Hepatocyte (in vitro differentiated cells): ENCODE results near the gene PRSS22. TPM values are rescaled to one million over a fixed set of nuclear protein-coding genes. Genes with fewer than 3 reads are reported as not detected.

Experiments
- DNase-seq: peaks from one replicate; pipeline ENCODE4 v3.0.0-alpha.2; 2016; ENCODE audit warnings: low spot score
- H2AFZ ChIP-seq: fragments of 200-600 bp; sonication (generic); 2 replicates; pipeline ENCODE4 v1.6.0; 2016; ENCODE audit warnings: antibody characterized with exemption, mild to moderate bottlenecking
- H3K27ac ChIP-seq: fragments of 200-600 bp; sonication (generic); 2 replicates; pipeline ENCODE4 v1.5.1; 2016; ENCODE audit warnings: mild to moderate bottlenecking
- H3K27me3 ChIP-seq: fragments of 200-600 bp; sonication (generic); 2 replicates; pipeline ENCODE4 v1.6.1; 2016
- H3K36me3 ChIP-seq: fragments of 200-600 bp; sonication (generic); replicated peaks from 2 replicates; pipeline ENCODE4 v1.5.1; 2016; ENCODE audit warnings: low read depth; ENCODE audit not compliant: insufficient read depth
- H3K4me1 ChIP-seq: fragments of 200-600 bp; sonication (generic); 2 replicates; pipeline ENCODE4 v1.5.1; 2016; ENCODE audit warnings: mild to moderate bottlenecking, moderate library complexity; ENCODE audit not compliant: insufficient read depth
- H3K4me2 ChIP-seq: fragments of 200-600 bp; sonication (generic); 2 replicates; pipeline ENCODE4 v1.6.0; 2016
- H3K4me3 ChIP-seq: fragments of 200-600 bp; sonication (generic); 2 replicates; pipeline ENCODE4 v1.5.1; 2016; ENCODE audit warnings: mild to moderate bottlenecking
- H3K79me2 ChIP-seq: fragments of 200-600 bp; sonication (generic); 2 replicates; pipeline ENCODE4 v1.6.0; 2017; ENCODE audit warnings: mild to moderate bottlenecking
- H3K9me2 ChIP-seq: fragments of 200-600 bp; sonication (generic); replicated peaks from 2 replicates; pipeline ENCODE4 v1.6.0; 2017; ENCODE audit warnings: mild to moderate bottlenecking; ENCODE audit not compliant: insufficient read depth
- H3K9me3 ChIP-seq: fragments of 200-600 bp; sonication (generic); 2 replicates; pipeline ENCODE4 v1.5.1; 2016; ENCODE audit warnings: low read depth, mild to moderate bottlenecking
- H4K20me1 ChIP-seq: fragments of 200-600 bp; sonication (generic); 2 replicates; pipeline ENCODE4 v1.6.0; 2016; ENCODE audit warnings: mild to moderate bottlenecking; ENCODE audit not compliant: insufficient read depth, poor library complexity, severe bottlenecking
- EZH2 ChIP-seq: fragments of 200-600 bp; sonication (generic); IDR thresholded peaks from 2 replicates; pipeline ENCODE4 v1.6.1; 2016; ENCODE audit warnings: antibody characterized with exemption, mild to moderate bottlenecking, borderline replicate concordance
- EZH2phosphoT487 ChIP-seq: fragments of 200-600 bp; sonication (generic); IDR thresholded peaks from one replicate; pipeline ENCODE4 v1.6.1; 2018; ENCODE audit warnings: antibody characterized with exemption, mild to moderate bottlenecking, low read depth, moderate library complexity; ENCODE audit not compliant: unreplicated experiment, severe bottlenecking
- WGBS: methylation state at CpG from one replicate; pipeline ENCODE4 v1.1.6; 2016; ENCODE audit warnings: low lambda C conversion rate; ENCODE audit errors: missing lambda C conversion rate; 5-methylcytosine and 5-hydroxymethylcytosine counted together
- polyA plus RNA-seq: library from polyadenylated mRNA; unstranded; fragments of >200 nt; fragmentation: Nextera tagmentation; extraction: Ambion mirVana; gene quantifications from 2 replicates; pipeline ENCODE4 v1.2.1, GENCODE V29; 2016
- total RNA-seq: library from RNA; depleted of rRNA; stranded (reverse); fragments of >200 nt; gene quantifications from 2 replicates; pipeline ENCODE4 v1.2.3, GENCODE V29; 2014
- TF ChIP-seq, protein P1 (sequence below): fragments of 200-600 bp; sonication (generic); IDR thresholded peaks from 2 replicates; pipeline ENCODE4 v1.5.1; 2016; ENCODE audit warnings: antibody characterized with exemption, mild to moderate bottlenecking; ENCODE audit not compliant: poor library complexity

The PRSS22 gene
- total and polyA plus RNA-seq, 2 experiments from 2014 or later, result 60.2 to 66.3 TPM

- H3K79me2 ChIP-seq, result no peaks in the 10 kb centered on the region
- no peak within 1 kb of the TSS for H3K4me3 ChIP-seq
- no peak within 1 kb of the TSS for H3K4me2 ChIP-seq
- H3K36me3 ChIP-seq, result no peaks in the 10 kb centered on the region
- no peaks in the 10 kb centered on the region for H3K9me2 ChIP-seq
- TF ChIP-seq EZH2 (no peak), EZH2phosphoT487 (no peak)
- TF ChIP-seq, protein P1, sequence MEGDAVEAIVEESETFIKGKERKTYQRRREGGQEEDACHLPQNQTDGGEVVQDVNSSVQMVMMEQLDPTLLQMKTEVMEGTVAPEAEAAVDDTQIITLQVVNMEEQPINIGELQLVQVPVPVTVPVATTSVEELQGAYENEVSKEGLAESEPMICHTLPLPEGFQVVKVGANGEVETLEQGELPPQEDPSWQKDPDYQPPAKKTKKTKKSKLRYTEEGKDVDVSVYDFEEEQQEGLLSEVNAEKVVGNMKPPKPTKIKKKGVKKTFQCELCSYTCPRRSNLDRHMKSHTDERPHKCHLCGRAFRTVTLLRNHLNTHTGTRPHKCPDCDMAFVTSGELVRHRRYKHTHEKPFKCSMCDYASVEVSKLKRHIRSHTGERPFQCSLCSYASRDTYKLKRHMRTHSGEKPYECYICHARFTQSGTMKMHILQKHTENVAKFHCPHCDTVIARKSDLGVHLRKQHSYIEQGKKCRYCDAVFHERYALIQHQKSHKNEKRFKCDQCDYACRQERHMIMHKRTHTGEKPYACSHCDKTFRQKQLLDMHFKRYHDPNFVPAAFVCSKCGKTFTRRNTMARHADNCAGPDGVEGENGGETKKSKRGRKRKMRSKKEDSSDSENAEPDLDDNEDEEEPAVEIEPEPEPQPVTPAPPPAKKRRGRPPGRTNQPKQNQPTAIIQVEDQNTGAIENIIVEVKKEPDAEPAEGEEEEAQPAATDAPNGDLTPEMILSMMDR, result no peak
- no peaks in the 10 kb centered on the region for H3K9me3 ChIP-seq
- 91% methylated on average over 24 of the region's 28 CpGs for WGBS
- no peaks in the 10 kb centered on the region for H3K27me3 ChIP-seq
- no peaks in the 10 kb centered on the region for H4K20me1 ChIP-seq
- H2AFZ ChIP-seq, result no peak within 1 kb of the TSS
- H3K27ac ChIP-seq, result no peak within 1 kb of the TSS
- peaks cover 6% of the 10 kb centered on the region for H3K4me1 ChIP-seq
- DNase-seq, result no peak
These were observed 41.1 kb downstream of the PRSS22 start, which contains the start of gene PRSS21 for GRCh38 chr16:2816751-2817339. Gene PRSS21, plus strand, starts transcription at chr16:2817237. Its CDS starts 32 bp downstream, at chr16:2817269.

- Histone ChIP-seq H3K36me3 (no peaks in the 10 kb centered on the region), H3K4me3 (no peak overlapping the region), H3K4me2 (no peak overlapping the region), H3K79me2 (no peaks in the 10 kb centered on the region), H3K27me3 (no peaks in the 10 kb centered on the region), H3K4me1 (peaks cover 6% of the 10 kb centered on the region), H4K20me1 (no peaks in the 10 kb centered on the region), H3K27ac (no peak overlapping the region), H3K9me2 (no peaks in the 10 kb centered on the region), H2AFZ (no peak overlapping the region), H3K9me3 (no peaks in the 10 kb centered on the region)
- DNase-seq, result no peak
- 66% methylated on average over 10 of the region's 10 CpGs for WGBS
- TF ChIP-seq, protein P1, result no peak
- TF ChIP-seq EZH2 (no peak), EZH2phosphoT487 (no peak)
These were observed 42.6 kb downstream of the PRSS22 start for GRCh38 chr16:2815299-2815771.

DNA sequence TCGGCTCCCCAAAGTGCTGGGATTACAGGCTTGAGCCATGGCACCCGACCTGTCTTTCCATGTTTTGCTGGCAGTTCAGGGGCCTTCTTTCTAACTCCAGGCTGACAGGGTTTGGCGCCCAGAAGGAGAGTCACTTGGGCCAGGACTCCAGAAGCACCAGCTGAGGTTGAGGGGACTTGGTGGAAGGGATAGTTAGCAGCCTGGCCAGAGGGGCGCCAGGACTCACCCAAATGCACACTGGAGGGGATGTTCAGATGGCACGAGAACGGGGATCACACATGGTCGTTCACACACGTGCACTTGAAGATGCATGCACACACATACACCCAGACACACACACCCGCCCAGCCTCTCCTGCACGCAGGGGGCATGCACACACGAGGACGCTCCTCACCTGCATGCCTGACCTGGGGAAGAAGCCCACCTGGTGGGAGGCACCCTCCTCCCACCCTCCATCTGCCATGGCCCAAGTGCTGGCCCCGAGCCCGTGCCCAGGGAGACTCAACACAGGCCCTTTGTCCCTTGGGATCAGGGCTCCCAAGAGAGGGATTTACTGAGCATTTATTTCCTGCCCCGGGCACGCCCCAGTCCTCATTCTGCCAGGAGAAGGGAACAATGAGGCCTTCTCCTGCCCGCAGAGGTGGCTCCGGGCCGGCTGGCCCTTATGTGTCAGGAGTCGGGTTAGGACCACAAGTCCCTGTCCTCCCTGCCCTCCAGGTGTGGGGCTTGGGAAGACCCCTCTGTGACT lies 43.2 kb downstream of the PRSS22 start:
- Histone ChIP-seq H2AFZ (no peak overlapping the region), H4K20me1 (no peaks in the 10 kb centered on the region), H3K4me1 (peaks cover 6% of the 10 kb centered on the region), H3K9me3 (no peaks in the 10 kb centered on the region), H3K27me3 (no peaks in the 10 kb centered on the region), H3K27ac (no peak overlapping the region), H3K4me3 (no peak overlapping the region), H3K9me2 (no peaks in the 10 kb centered on the region), H3K4me2 (no peak overlapping the region), H3K79me2 (no peaks in the 10 kb centered on the region), H3K36me3 (no peaks in the 10 kb centered on the region)
- TF ChIP-seq EZH2phosphoT487 (no peak), EZH2 (no peak)
- TF ChIP-seq, protein P1, result no peak
- DNase-seq, result no peak
- WGBS, result 89% methylated on average over 20 of the region's 20 CpGs
